ENCODE data around the gene STRAP.

The STRAP gene

DNA sequence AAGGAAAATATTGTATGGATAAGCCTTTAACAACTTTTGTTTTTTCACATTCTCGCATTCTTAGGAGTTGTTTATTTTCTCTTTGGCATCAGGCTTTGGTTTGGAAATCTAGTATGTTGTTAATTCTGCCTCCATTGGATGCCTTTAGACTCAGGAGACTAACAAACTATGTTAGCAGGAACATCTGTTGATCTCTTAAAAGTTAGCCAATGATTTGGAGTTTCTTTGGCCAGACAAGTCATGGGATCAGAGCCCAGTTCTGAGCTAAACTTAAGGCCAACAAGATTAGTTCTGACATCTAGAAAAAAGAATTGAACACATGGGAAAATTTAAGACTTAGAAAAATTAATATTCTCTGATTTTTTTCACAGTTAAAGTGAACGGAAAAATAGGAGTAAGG is 35.3 kb upstream of the STRAP start:
- TF ChIP-seq, protein P1, sequence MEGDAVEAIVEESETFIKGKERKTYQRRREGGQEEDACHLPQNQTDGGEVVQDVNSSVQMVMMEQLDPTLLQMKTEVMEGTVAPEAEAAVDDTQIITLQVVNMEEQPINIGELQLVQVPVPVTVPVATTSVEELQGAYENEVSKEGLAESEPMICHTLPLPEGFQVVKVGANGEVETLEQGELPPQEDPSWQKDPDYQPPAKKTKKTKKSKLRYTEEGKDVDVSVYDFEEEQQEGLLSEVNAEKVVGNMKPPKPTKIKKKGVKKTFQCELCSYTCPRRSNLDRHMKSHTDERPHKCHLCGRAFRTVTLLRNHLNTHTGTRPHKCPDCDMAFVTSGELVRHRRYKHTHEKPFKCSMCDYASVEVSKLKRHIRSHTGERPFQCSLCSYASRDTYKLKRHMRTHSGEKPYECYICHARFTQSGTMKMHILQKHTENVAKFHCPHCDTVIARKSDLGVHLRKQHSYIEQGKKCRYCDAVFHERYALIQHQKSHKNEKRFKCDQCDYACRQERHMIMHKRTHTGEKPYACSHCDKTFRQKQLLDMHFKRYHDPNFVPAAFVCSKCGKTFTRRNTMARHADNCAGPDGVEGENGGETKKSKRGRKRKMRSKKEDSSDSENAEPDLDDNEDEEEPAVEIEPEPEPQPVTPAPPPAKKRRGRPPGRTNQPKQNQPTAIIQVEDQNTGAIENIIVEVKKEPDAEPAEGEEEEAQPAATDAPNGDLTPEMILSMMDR (IDR thresholded peaks at IDR 0.05; ENCODE audit: borderline replicate concordance, control extremely low read depth, extremely low read depth, insufficient read depth, missing control alignments), result no peak
- DNase-seq (ENCODE audit: low spot score), result no peak
- in situ Hi-C loops (cut with MboI; ENCODE audit: low sequenced_read_pairs, unreplicated experiment), result loop anchor here (25.0 kb wide), 1 partner anchor 560 kb away; no protein-coding TSS in a partner anchor

DNA sequence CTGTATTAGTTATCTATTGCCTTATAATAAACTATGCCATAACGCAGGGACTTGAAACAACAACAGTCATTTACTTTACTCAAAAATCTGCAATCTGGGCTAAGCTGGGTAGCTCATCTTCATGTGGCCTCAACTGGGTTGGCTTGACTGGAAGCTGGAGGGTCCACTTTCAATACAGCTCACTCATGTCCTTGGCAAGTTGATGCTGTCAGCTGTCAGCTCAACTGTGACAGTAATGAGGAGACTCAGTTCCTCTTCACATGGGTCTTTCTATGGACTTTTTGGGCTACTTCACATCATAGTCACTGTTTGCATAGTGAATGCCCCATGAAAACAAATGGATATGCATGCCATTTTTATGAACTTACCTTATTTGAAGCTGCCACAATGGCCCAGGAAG is 33.6 kb upstream of the STRAP start:
- no peak for DNase-seq (ENCODE audit: low spot score)
- in situ Hi-C loops (cut with MboI; ENCODE audit: low sequenced_read_pairs, unreplicated experiment), result loop anchor here (25.0 kb wide), 1 partner anchor 561 kb away; no protein-coding TSS in a partner anchor
- TF ChIP-seq, protein P1 (IDR thresholded peaks at IDR 0.05; ENCODE audit: borderline replicate concordance, control extremely low read depth, extremely low read depth, insufficient read depth, missing control alignments), result no peak

DNA sequence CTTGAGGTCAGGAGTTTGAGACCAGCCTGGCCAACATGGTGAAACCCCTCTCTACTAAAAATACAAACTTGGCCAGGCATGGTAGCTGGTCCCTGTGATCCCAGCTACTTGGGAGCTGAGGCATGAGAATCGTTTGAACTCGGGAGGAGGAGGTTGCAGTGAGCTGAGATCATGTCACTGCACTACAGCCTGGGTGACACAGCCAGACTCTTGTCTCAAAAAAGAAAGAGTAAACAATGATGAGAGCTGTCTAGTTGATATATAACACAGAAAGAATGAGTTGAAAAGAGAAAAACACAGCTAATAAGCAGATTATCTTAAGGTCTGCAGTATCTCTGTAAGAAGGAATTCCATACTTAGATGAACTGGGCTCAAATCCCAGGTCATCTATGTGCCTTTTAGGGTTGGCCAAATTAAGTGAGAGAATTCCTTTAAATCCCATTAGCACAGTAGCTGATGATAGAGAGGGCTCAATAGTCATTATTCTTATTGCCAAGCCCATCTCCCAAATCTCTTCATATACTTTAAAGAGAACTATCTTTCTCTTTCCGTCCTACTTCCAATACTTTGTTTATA is 31.1 kb upstream of the STRAP start:
- in situ Hi-C loops (cut with MboI; ENCODE audit: low sequenced_read_pairs, unreplicated experiment), result loop anchor here (10.0 kb wide), 1 partner anchor 316 kb away; no protein-coding TSS in a partner anchor
- no peak for DNase-seq (ENCODE audit: low spot score)
- TF ChIP-seq, protein P1 (IDR thresholded peaks at IDR 0.05; ENCODE audit: borderline replicate concordance, control extremely low read depth, extremely low read depth, insufficient read depth, missing control alignments), result no peak

DNA sequence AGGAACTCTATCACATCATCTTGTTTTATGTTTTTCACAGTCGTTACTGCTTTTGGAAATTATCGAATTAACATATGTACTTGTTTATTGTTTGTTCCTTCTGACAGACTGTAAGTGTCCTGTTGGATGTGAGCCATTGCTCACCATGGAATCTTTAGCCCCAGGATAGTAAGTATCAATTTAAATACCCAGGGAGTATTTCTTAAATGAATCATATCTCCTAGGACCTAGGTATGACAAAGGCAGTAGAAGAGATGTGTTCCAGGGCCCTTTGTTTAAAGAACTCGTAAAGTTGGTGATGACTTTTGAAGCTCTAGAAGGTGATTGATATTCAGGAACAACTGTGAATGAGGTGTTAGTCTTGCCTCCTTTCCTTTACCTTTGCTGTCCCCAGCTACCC is 30.3 kb upstream of the STRAP start:
- in situ Hi-C loops (cut with MboI; ENCODE audit: low sequenced_read_pairs, unreplicated experiment), result loop anchor here (10.0 kb wide), 1 partner anchor 317 kb away; no protein-coding TSS in a partner anchor
- TF ChIP-seq, protein P1 (IDR thresholded peaks at IDR 0.05; ENCODE audit: borderline replicate concordance, control extremely low read depth, extremely low read depth, insufficient read depth, missing control alignments), result no peak
- no peak for DNase-seq (ENCODE audit: low spot score)

DNA sequence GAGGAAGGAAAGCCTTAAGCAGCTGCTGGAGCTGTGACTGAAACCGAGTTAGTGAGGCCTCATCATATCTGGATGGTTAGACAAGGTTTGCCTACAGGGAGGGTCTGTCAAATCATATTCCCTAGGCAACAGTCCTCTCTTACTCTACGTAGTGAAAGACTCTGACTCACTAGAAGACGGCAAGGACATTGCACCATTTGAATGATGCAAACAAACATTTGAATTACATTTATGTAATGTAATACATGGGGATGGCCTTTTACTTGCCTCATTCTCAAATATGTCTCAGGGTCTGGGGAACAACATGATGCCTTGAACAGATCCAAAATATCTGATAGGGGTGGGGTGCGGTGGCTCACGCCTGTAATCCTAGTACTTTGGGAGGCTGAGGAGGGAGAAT is 29.8 kb upstream of the STRAP start:
- in situ Hi-C loops (cut with MboI; ENCODE audit: low sequenced_read_pairs, unreplicated experiment), result loop anchor here (10.0 kb wide), 1 partner anchor 318 kb away; no protein-coding TSS in a partner anchor
- no peak for DNase-seq (ENCODE audit: low spot score)
- TF ChIP-seq, protein P1 (IDR thresholded peaks at IDR 0.05; ENCODE audit: borderline replicate concordance, control extremely low read depth, extremely low read depth, insufficient read depth, missing control alignments), result no peak

DNA sequence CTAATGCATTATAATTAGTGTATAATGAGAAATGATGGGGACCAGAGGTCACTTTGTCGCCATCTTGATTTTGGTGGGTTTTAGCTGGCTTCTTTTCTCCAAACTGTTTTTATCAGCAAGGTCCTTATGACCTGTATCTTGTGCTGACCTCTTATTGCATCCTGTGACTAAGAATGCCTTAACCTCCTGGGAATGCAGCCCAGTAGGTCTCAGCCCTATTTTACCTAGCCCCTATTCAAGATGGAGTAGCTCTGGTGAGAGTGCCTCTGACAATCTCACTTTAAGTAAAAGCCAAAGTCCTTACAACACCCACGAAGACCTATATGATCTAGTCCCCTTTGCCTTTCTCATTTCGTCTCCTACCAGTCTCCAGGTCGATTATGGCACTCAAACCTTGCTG is 28.3 kb upstream of the STRAP start:
- DNase-seq (ENCODE audit: low spot score), result no peak
- in situ Hi-C loops (cut with MboI; ENCODE audit: low sequenced_read_pairs, unreplicated experiment), result loop anchor here (10.0 kb wide), 1 partner anchor 319 kb away; no protein-coding TSS in a partner anchor
- TF ChIP-seq, protein P1 (IDR thresholded peaks at IDR 0.05; ENCODE audit: borderline replicate concordance, control extremely low read depth, extremely low read depth, insufficient read depth, missing control alignments), result no peak
